K562 (cell line): ENCODE results near the gene GNAI3. TPM values are rescaled to one million over a fixed set of nuclear protein-coding genes. Genes with fewer than 3 reads are reported as not detected.

ENCODE experiments used
- ATAC-seq: fragments of 200-7000 bp; cut with Tn5 transposase; 3 replicates; pipeline ENCODE4 v1.9.1; 2020; ENCODE audit warnings: moderate library complexity
- BruUV-seq: library from RNA; stranded (reverse); fragments of 400-500 nt; replicated peaks from 2 replicates; lab custom pipeline; 2021; lab: Mats Ljungman, UMichigan
- CTCF ChIA-PET: fragments of 300-600 bp; formaldehyde crosslinking; extraction: SDS; loops from one replicate; lab custom pipeline; 2021; ENCODE audit warnings: low intra/inter-chr PET ratio; lab: Yijun Ruan, JAX
- POLR2A ChIA-PET: fragments of 300-600, 350-650 bp; sonication (Branson Sonifier 250); formaldehyde crosslinking; extraction: SDS; loops from one replicate; lab custom pipeline; 2021; ENCODE audit warnings: antibody characterized with exemption, inconsistent platforms; lab: Yijun Ruan, JAX
- DNase-seq, 4 experiments: peaks; one replicate each; pipeline versions ENCODE4 v3.0.0 to v3.0.0-alpha.2; 2011 to 2018; ENCODE audit warnings: low spot score in 3 of 4, mixed read lengths in 3 of 4; ENCODE audit errors: extremely low read depth in 1 of 4
- FAIRE-seq: peaks from 2 replicates; lab custom pipeline; 2011; peaks lifted over from hg19 to GRCh38; lab: Jason Lieb, UNC
- H2AFZ ChIP-seq: 2 replicates; pipeline ENCODE4 v1.6.0; 2011; ENCODE audit warnings: low read depth, low read length, control low read depth, inconsistent platforms
- H3K27ac ChIP-seq: fragments of 200-600 bp; 3 replicates; pipeline ENCODE4 v1.8.0; 2011; ENCODE audit warnings: low read depth, mild to moderate bottlenecking, control low read depth, inconsistent platforms, low read length, moderate library complexity, mixed read lengths; ENCODE audit errors: extremely low read depth
- H3K27me3 ChIP-seq, 2 experiments: fragments of 300-600 bp in 1 of 2; 2 replicates in 1 of 2; 3 replicates in 1 of 2; pipeline versions ENCODE4 v1.6.0 to v1.8.0; 2011; ENCODE audit warnings: inconsistent platforms in 2 of 2, low read length in 2 of 2, mild to moderate bottlenecking in 1 of 2, mixed read lengths in 1 of 2, moderate library complexity in 1 of 2; ENCODE audit not compliant: control insufficient read depth in 2 of 2, insufficient read depth in 2 of 2
- H3K36me3 ChIP-seq: fragments of 300-600 bp; 3 replicates; pipeline ENCODE4 v1.8.0; 2011; ENCODE audit warnings: mild to moderate bottlenecking, low read length, inconsistent platforms; ENCODE audit not compliant: control insufficient read depth, insufficient read depth
- H3K4me1 ChIP-seq, 2 experiments: fragments of 200-600 bp in 1 of 2; replicated peaks in 1 of 2; 2 replicates in 1 of 2; 3 replicates in 1 of 2; pipeline versions ENCODE4 v1.5.1 to v1.8.0; 2011; ENCODE audit warnings: inconsistent platforms in 2 of 2, low read length in 2 of 2, mild to moderate bottlenecking in 1 of 2, mixed read lengths in 1 of 2, moderate library complexity in 1 of 2; ENCODE audit not compliant: control insufficient read depth in 2 of 2, insufficient read depth in 2 of 2
- H3K4me2 ChIP-seq: 2 replicates; pipeline ENCODE4 v1.6.1; 2011; ENCODE audit warnings: low read length, control low read depth, inconsistent platforms, mixed read lengths; ENCODE audit not compliant: insufficient read depth
- H3K4me3 ChIP-seq: fragments of 200-600 bp; sonication (generic), shearing (Covaris generic); 2 replicates; pipeline ENCODE4 v1.5.1; 2016; ENCODE audit warnings: control low read depth, inconsistent platforms
- H3K79me2 ChIP-seq: fragments of 200-600 bp; 3 replicates; pipeline ENCODE4 v1.8.0; 2011; ENCODE audit warnings: low read length, inconsistent platforms; ENCODE audit not compliant: control insufficient read depth, insufficient read depth
- H3K9ac ChIP-seq, 2 experiments: 2 replicates each; pipeline versions ENCODE4 v1.6.0 to v1.6.1; 2011; ENCODE audit warnings: low read depth in 2 of 2, low read length in 2 of 2, control low read depth in 1 of 2, inconsistent platforms in 1 of 2, mild to moderate bottlenecking in 1 of 2, mixed read lengths in 1 of 2; ENCODE audit not compliant: insufficient read depth in 1 of 2
- H3K9me1 ChIP-seq: one replicate; pipeline ENCODE4 v1.6.0; 2011; ENCODE audit warnings: inconsistent platforms, mild to moderate bottlenecking, low read length, moderate library complexity; ENCODE audit not compliant: control insufficient read depth, insufficient read depth
- H3K9me3 ChIP-seq: replicated peaks from 2 replicates; pipeline ENCODE4 v1.5.1; 2011; ENCODE audit warnings: low read depth, low read length, inconsistent platforms; ENCODE audit not compliant: control insufficient read depth, insufficient read depth
- H4K20me1 ChIP-seq: replicated peaks from 2 replicates; pipeline ENCODE4 v1.6.1; 2011; ENCODE audit warnings: low read length, inconsistent platforms, mixed read lengths; ENCODE audit not compliant: control insufficient read depth, insufficient read depth
- CREB5 ChIP-seq: fragments of 250-450 bp; sonication (Bioruptor Pico); IDR thresholded peaks from 2 replicates; pipeline ENCODE4 v1.5.0; 2020; ENCODE audit warnings: mild to moderate bottlenecking
- HMBOX1 ChIP-seq: sonication (generic); IDR thresholded peaks from 2 replicates; pipeline ENCODE4 v1.6.1; 2016
- JUND ChIP-seq, 2 experiments: IDR thresholded peaks; 2 replicates in 1 of 2; 3 replicates in 1 of 2; pipeline ENCODE4 v1.6.1; 2011; ENCODE audit warnings: borderline replicate concordance in 2 of 2, low read depth in 2 of 2, low read length in 2 of 2, improper control_type of control experiment in 1 of 2, missing biosample characterization in 1 of 2, missing genetic modification characterization in 1 of 2, missing genetic modification reagents in 1 of 2
- POLR2AphosphoS2 ChIP-seq: IDR thresholded peaks from 2 replicates; pipeline ENCODE4 v1.6.1; 2012; ENCODE audit warnings: low read length, improper control_type of control experiment
- PRDM10 ChIP-seq: fragments of 450-650 bp; IDR thresholded peaks from 2 replicates; pipeline ENCODE4 v1.6.1; 2018; ENCODE audit not compliant: partially characterized antibody
- SMARCA5 ChIP-seq: fragments of 450-650 bp; IDR thresholded peaks from 2 replicates; pipeline ENCODE4 v1.6.1; 2016
- YY1 ChIP-seq, 3 experiments: IDR thresholded peaks; 2 replicates each; pipeline ENCODE4 v1.6.1; 2011; ENCODE audit warnings: low read length in 2 of 3, mild to moderate bottlenecking in 2 of 3, moderate library complexity in 2 of 3, borderline replicate concordance in 1 of 3, control low read depth in 1 of 3, low read depth in 1 of 3; ENCODE audit not compliant: insufficient read depth in 3 of 3, insufficient replicate concordance in 2 of 3, control insufficient read depth in 1 of 3, insufficient read length in 1 of 3; ENCODE audit errors: extremely low read depth in 1 of 3
- ZBTB26 ChIP-seq: fragments of 450-650 bp; formaldehyde crosslinking; IDR thresholded peaks from 2 replicates; pipeline ENCODE4 v1.4.0; 2022; ENCODE audit warnings: missing genetic modification characterization
- ZNF224 ChIP-seq: sonication (generic); formaldehyde crosslinking; IDR thresholded peaks from 2 replicates; pipeline ENCODE4 v1.8.0; 2022; ENCODE audit warnings: mild to moderate bottlenecking, missing genetic modification reagents
- ZNF347 ChIP-seq: fragments of 450-650 bp; formaldehyde crosslinking; IDR thresholded peaks from 2 replicates; pipeline ENCODE4 v1.4.0; 2020; ENCODE audit warnings: low read depth, mild to moderate bottlenecking, moderate library complexity
- WGBS: fragments of 100-300 bp; shearing (Covaris generic); methylation state at CpG from one replicate; pipeline ENCODE4 v1.1.6; 2016; ENCODE audit warnings: low coverage, mixed read lengths; ENCODE audit not compliant: insufficient coverage; ENCODE audit errors: missing lambda C conversion rate; 5-methylcytosine and 5-hydroxymethylcytosine counted together
- in situ Hi-C: fragments of 300-500 bp; cut with MboI; formaldehyde crosslinking; loops from 4 replicates; pipeline ENCODE4 v1.15.0; 2018; ENCODE audit warnings: inconsistent platforms, mixed read lengths
- intact Hi-C: fragments of 100-400 bp; cut with micrococcal nuclease; formaldehyde crosslinking; loops from 2 replicates; pipeline ENCODE4 v1.14.2; 2022
- polyA plus RNA-seq, 8 experiments: library from polyadenylated mRNA; depleted of rRNA in 4 of 8; stranded (reverse) in 5 of 8; unstranded in 3 of 8; fragments of >200 nt; fragmentation: Nextera tagmentation in 2 of 8; fragmentation: Illumina TruSeq in 1 of 8; extraction: Ambion mirVana in 2 of 8; extraction: Trizol in 1 of 8; gene quantifications; 2 replicates each; pipeline versions ENCODE4 v1.2.1 to v1.2.3, GENCODE V29; 2011 to 2014; ENCODE audit warnings: inconsistent platforms in 1 of 8, missing spikeins in 1 of 8
- total RNA-seq, 7 experiments: library from RNA; depleted of rRNA in 6 of 7; stranded (reverse); fragments of >200 nt in 6 of 7; fragmentation: Illumina TruSeq in 2 of 7; extraction: Trizol in 2 of 7; gene quantifications; 2 replicates each; pipeline versions ENCODE4 v1.2.1 to v1.2.3, GENCODE V29; 2011 to 2021; ENCODE audit warnings: low replicate concordance in 1 of 7

GNAI3 gene
- total and polyA plus RNA-seq, 9 of the 15 experiments (the other 6 are each of a cell fraction or from before 2014, with no cell fraction given) = 6.3 to 13.2 (median 8.9) TPM

- TF ChIP-seq POLR2AphosphoS2 = no peak
- TF ChIP-seq SMARCA5 = no peak
- no peak for TF ChIP-seq YY1 (IDR thresholded peaks at IDR 0.05; ENCODE audit: borderline replicate concordance in 1 of 3, control insufficient read depth in 1 of 3, extremely low read depth in 1 of 3, insufficient read depth in 3 of 3, insufficient read length in 1 of 3, insufficient replicate concordance in 2 of 3, low read depth in 1 of 3, low read length in 2 of 3)
- no peak for TF ChIP-seq ZNF224 (CRISPR knock-in tag)
These were observed 47.5 kb upstream of the GNAI3 start (continued) for GRCh38 chr1:109500941-109501381.

DNA sequence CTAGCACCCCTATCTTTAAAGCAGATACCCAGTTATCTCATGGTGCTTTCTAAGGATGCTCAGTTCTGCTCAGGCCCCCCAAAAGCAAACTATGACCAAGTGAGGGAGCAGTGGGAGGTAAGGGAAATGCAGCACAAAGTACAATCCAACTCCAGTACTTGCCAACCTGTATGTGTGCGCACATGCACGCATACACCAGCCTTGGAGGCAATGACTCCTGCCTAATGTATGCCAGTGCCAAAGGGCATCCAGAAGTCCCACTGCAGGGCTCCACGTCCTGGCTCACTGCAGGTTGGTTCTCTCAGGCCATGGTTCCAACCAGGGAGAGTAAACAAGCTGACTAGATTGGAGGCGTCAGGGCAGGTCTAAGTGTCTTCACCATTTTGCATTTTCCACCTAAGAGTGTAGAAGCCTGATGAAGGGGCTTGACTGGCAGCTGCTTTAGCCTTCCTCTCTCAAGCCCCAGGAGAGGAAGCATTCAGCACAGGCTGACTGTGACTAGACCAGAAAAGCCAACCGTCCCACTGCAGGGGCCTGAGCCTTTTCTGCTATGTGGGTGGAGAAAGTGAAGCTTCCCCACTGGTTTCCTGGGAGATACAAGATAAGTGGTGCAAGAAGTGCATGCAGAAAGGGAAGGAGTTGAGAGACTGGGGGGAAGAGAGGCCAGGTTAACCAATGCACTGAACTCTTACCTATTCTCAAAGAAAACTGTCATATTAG lies 46.6 kb upstream of the GNAI3 start:
- Histone ChIP-seq H4K20me1 (no peaks in the 10 kb centered on the region), H3K27me3 (peaks cover 0 to 6% of the 10 kb centered on the region in 2 experiments; a peak in 1 of 5 replicates), H3K36me3 (peaks cover 14% of the 10 kb centered on the region; the same call in 1 of the 3 replicates), H3K9ac (peak overlapping the region in 1 of 2 experiments; percentile 68; a peak in 1 of 4 replicates), H3K4me2 (0 out of 2 replicates have a peak overlapping the region, but pooled peaks have one; percentile 6), H3K4me3 (no peak overlapping the region), H3K4me1 (peaks cover 12 to 31% of the 10 kb centered on the region in 2 experiments), H3K9me3 (no peaks in the 10 kb centered on the region), H3K79me2 (no peaks in the 10 kb centered on the region), H3K27ac (no peak overlapping the region), H3K9me1 (no peaks in the 10 kb centered on the region), H2AFZ (no peak overlapping the region)
- intact Hi-C loops = no loop called here
- CTCF ChIA-PET = interaction anchor here (6.4 kb wide), 1 partner anchor 30 kb away, joined by 84 read pairs; no protein-coding TSS in a partner anchor
- in situ Hi-C loops = no loop called here
- peak; percentile 65 for FAIRE-seq
- DNase-seq = peak in 2 of 4 experiments; percentile 55 to 71
- POLR2A ChIA-PET = interaction anchor here (0.6 to 3.1 kb wide), 11 partner anchors 8 to 486 kb away, joined by 3 to 17 read pairs (median 3); partner anchors contain the start of genes CYB561D1 and GNAI3
- no TSS peak for BruUV-seq
- WGBS = 49% methylated on average over 5 of the region's 5 CpGs
- peak; percentile 47 for ATAC-seq
- TF ChIP-seq ZNF347 (CRISPR knock-in tag) (no peak), JUND (IDR thresholded peaks at IDR 0.05; ENCODE audit: borderline replicate concordance, low read depth, low read length) (no peak), JUND (tag; IDR thresholded peaks at IDR 0.05; ENCODE audit: borderline replicate concordance, low read depth, low read length) (0 out of 3 replicates have a peak, but pooled peaks have one; percentile 2), PRDM10 (no peak), CREB5 (CRISPR knock-in tag) (no peak), ZBTB26 (no peak), HMBOX1 (peak; percentile 36; the same call in 1 of the 2 replicates)
